B cell (primary cell): ENCODE measurements around the gene NFATC1. TPM values are rescaled to one million over a fixed set of nuclear protein-coding genes. Genes with fewer than 3 reads are reported as not detected.

Experiments
- ATAC-seq: fragments of 200-7000 bp; cut with Tn5 transposase; one replicate; pipeline ENCODE4 v1.10.0; 2021; ENCODE audit warnings: low read depth, mild to moderate bottlenecking, moderate number of reproducible peaks, moderate library complexity
- CTCF ChIA-PET: fragments of 350-600 bp; sonication (Branson Sonifier 250); formaldehyde crosslinking; loops from one replicate; lab custom pipeline; 2021; ENCODE audit warnings: antibody characterized with exemption, inconsistent platforms; lab: Charles Lee
- POLR2A ChIA-PET: fragments of 350-600 bp; sonication (Branson Sonifier 250); formaldehyde crosslinking; loops from one replicate; lab custom pipeline; 2021; ENCODE audit warnings: antibody characterized with exemption; lab: Charles Lee
- DNase-seq: peaks from one replicate; pipeline ENCODE4 v3.0.0; 2013
- H2AFZ ChIP-seq: 2 replicates; pipeline ENCODE4 v1.6.1; 2012; ENCODE audit warnings: mild to moderate bottlenecking, low read depth, low read length; ENCODE audit not compliant: insufficient read depth, poor library complexity, severe bottlenecking
- H3K27ac ChIP-seq, 2 donors: 1 replicate in 1 of 2; 2 replicates in 1 of 2; pipeline ENCODE4 v1.5.1; 2012 to 2013; ENCODE audit warnings: low read length in 2 of 2, mild to moderate bottlenecking in 2 of 2, moderate library complexity in 1 of 2
- H3K27me3 ChIP-seq, 4 experiments: fragments of 200-600 bp in 1 of 4; sonication (generic) in 1 of 4; replicated peaks in 1 of 4; 1 replicate in 2 of 4; 2 replicates in 2 of 4; pipeline versions ENCODE4 v1.6.1 to v1.7.0; 2013 to 2016; ENCODE audit warnings: low read length in 3 of 4, mild to moderate bottlenecking in 2 of 4, mixed read lengths in 1 of 4, moderate library complexity in 1 of 4; ENCODE audit not compliant: insufficient read depth in 4 of 4, control insufficient read depth in 3 of 4; ENCODE audit errors: control extremely low read depth in 1 of 4
- H3K36me3 ChIP-seq, 2 experiments: replicated peaks in 1 of 2; 1 replicate in 1 of 2; 2 replicates in 1 of 2; pipeline versions ENCODE4 v1.6.1 to v1.7.1; 2013; ENCODE audit warnings: low read length in 1 of 2; ENCODE audit not compliant: insufficient read depth in 2 of 2, control insufficient read depth in 1 of 2; ENCODE audit errors: control extremely low read depth in 1 of 2, extremely low read depth in 1 of 2
- H3K4me1 ChIP-seq, 2 donors: fragments of 200-600 bp in 1 of 2; sonication (generic) in 1 of 2; 1 replicate in 1 of 2; 2 replicates in 1 of 2; pipeline versions ENCODE4 v1.5.1 to v1.6.1; 2013 to 2017; ENCODE audit warnings: low read length in 2 of 2; ENCODE audit not compliant: control insufficient read depth in 2 of 2, insufficient read depth in 2 of 2
- H3K4me2 ChIP-seq: replicated peaks from 2 replicates; pipeline ENCODE3; 2012; ENCODE audit warnings: mild to moderate bottlenecking, low read depth, low read length; ENCODE audit not compliant: poor library complexity, severe bottlenecking
- H3K4me3 ChIP-seq, 5 experiments: fragments of 200-600 bp in 1 of 5; sonication (generic) in 1 of 5; 1 replicate in 3 of 5; 2 replicates in 2 of 5; pipeline versions ENCODE4 v1.5.1 to v1.7.0; 2011 to 2016; ENCODE audit warnings: low read length in 4 of 5, mild to moderate bottlenecking in 4 of 5, low read depth in 2 of 5, control low read depth in 1 of 5, moderate library complexity in 1 of 5; ENCODE audit not compliant: insufficient read depth in 1 of 5; ENCODE audit errors: control extremely low read depth in 1 of 5, extremely low read depth in 1 of 5
- H3K79me2 ChIP-seq: fragments of 200-600 bp; sonication (generic); one replicate; pipeline ENCODE4 v1.6.0; 2016; ENCODE audit warnings: low read length; ENCODE audit not compliant: control insufficient read depth, insufficient read depth
- H3K9ac ChIP-seq: fragments of 200-600 bp; sonication (generic); 2 replicates; pipeline ENCODE4 v1.6.1; 2017; ENCODE audit warnings: mild to moderate bottlenecking, low read length, moderate library complexity
- H3K9me3 ChIP-seq, 3 donors: one replicate each; pipeline versions ENCODE4 v1.6.1 to v1.7.1; 2013; ENCODE audit warnings: low read length in 2 of 3; ENCODE audit not compliant: control insufficient read depth in 2 of 3, insufficient read depth in 1 of 3; ENCODE audit errors: control extremely low read depth in 1 of 3
- H4K20me1 ChIP-seq: 2 replicates; pipeline ENCODE4 v1.6.0; 2012; ENCODE audit warnings: mild to moderate bottlenecking, low read length; ENCODE audit not compliant: insufficient read depth, control insufficient read depth, poor library complexity, severe bottlenecking
- H3K27ac Mint-ChIP-seq: one replicate; pipeline ENCODE4 v1.8.0; 2021; ENCODE audit warnings: mixed read lengths
- H3K27me3 Mint-ChIP-seq: one replicate; pipeline ENCODE4 v1.8.0; 2021; ENCODE audit warnings: mixed read lengths
- H3K4me1 Mint-ChIP-seq: one replicate; pipeline ENCODE4 v1.8.0; 2021; ENCODE audit warnings: mixed read lengths
- H3K4me3 Mint-ChIP-seq: one replicate; pipeline ENCODE4 v1.8.0; 2021; ENCODE audit warnings: mixed read lengths
- H3K9me3 Mint-ChIP-seq: one replicate; pipeline ENCODE4 v1.8.0; 2022; ENCODE audit warnings: mixed read lengths; ENCODE audit not compliant: insufficient read depth
- EZH2 ChIP-seq: IDR thresholded peaks from 2 replicates; pipeline ENCODE4 v1.6.1; 2012; ENCODE audit warnings: borderline replicate concordance, low read depth, mild to moderate bottlenecking, moderate library complexity, low read length; ENCODE audit not compliant: insufficient read depth, poor library complexity, severe bottlenecking
- WGBS: methylation state at CpG from one replicate; pipeline ENCODE4 v1.1.5; 2013; ENCODE audit warnings: missing lambda C conversion rate; ENCODE audit not compliant: insufficient coverage; 5-methylcytosine and 5-hydroxymethylcytosine counted together
- intact Hi-C: fragments of 100-400 bp; cut with micrococcal nuclease; formaldehyde crosslinking; loops from one replicate; pipeline ENCODE4 v1.10.0; 2022
- polyA plus RNA-seq: library from polyadenylated mRNA; depleted of rRNA; stranded (reverse); fragments of >200 nt; gene quantifications from 2 replicates; pipeline ENCODE4 v1.2.3, GENCODE V29; 2012
- total RNA-seq, 2 donors: library from RNA; stranded (reverse); fragments of 120-200 nt in 1 of 2; gene quantifications; 1 replicate in 1 of 2; 2 replicates in 1 of 2; pipeline versions ENCODE4 v1.2.3 to v1.2.4, GENCODE V29; 2013 to 2022
- TF ChIP-seq, protein P1 (sequence below): fragments of 200-600 bp; IDR thresholded peaks from one replicate; pipeline ENCODE4 v1.8.0; 2022; ENCODE audit warnings: antibody characterized with exemption, mild to moderate bottlenecking

NFATC1 gene
- total and polyA plus RNA-seq, 2 donors (not counting 1 experiment from before 2014, with no cell fraction given), result 32.2 to 108 TPM

DNA sequence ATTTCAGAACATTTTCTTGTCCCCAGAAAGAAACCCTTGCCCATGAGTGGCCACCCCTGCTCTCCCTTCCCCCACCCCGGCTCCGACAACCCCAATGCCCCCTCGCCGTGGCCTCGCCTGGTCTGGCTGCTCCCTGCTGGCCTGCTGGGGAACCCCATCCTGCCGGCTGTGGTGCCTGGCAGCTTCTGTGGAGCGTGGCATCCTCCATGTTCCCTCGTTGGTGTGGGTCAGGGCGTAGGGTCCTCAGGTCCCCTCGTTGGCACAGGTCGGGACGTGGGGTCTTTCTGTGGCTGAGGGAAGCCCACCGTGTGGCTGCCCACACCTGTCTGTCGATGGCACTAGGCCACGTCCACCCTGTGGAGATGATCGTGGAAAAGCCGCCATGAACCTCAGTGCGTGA lies 61.9 kb downstream of the NFATC1 start:
- Mint-ChIP-seq H3K27me3 (no peaks in the 10 kb centered on the region), H3K9me3 (no peaks in the 10 kb centered on the region), H3K4me3 (no peak overlapping the region), H3K27ac (peak overlapping the region; percentile 15), H3K4me1 (peaks cover 48% of the 10 kb centered on the region)
- POLR2A ChIA-PET, result no interaction called here
- 95% methylated on average over 18 of the region's 18 CpGs for WGBS
- H3K4me3 ChIP-seq, result no peak overlapping the region
- H4K20me1 ChIP-seq, result peaks cover 27% of the 10 kb centered on the region
- H3K27me3 ChIP-seq, result no peaks in the 10 kb centered on the region
- intact Hi-C loops, result no loop called here
- peak overlapping the region in 1 of 2 donors; percentile 92 for H3K27ac ChIP-seq
- H3K9me3 ChIP-seq, result peaks cover 0 to 6% (median 0%) of the 10 kb centered on the region in 3 donors
- no peak overlapping the region for H3K9ac ChIP-seq
- TF ChIP-seq EZH2, result no peak
- TF ChIP-seq, protein P1, sequence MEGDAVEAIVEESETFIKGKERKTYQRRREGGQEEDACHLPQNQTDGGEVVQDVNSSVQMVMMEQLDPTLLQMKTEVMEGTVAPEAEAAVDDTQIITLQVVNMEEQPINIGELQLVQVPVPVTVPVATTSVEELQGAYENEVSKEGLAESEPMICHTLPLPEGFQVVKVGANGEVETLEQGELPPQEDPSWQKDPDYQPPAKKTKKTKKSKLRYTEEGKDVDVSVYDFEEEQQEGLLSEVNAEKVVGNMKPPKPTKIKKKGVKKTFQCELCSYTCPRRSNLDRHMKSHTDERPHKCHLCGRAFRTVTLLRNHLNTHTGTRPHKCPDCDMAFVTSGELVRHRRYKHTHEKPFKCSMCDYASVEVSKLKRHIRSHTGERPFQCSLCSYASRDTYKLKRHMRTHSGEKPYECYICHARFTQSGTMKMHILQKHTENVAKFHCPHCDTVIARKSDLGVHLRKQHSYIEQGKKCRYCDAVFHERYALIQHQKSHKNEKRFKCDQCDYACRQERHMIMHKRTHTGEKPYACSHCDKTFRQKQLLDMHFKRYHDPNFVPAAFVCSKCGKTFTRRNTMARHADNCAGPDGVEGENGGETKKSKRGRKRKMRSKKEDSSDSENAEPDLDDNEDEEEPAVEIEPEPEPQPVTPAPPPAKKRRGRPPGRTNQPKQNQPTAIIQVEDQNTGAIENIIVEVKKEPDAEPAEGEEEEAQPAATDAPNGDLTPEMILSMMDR, result no peak
- H3K4me2 ChIP-seq, result no peak overlapping the region
- H2AFZ ChIP-seq, result no peak overlapping the region
- H3K4me1 ChIP-seq, result peaks cover 32 to 50% of the 10 kb centered on the region in 2 donors
- CTCF ChIA-PET, result no interaction called here
- H3K36me3 ChIP-seq, result peaks cover 1 to 57% of the 10 kb centered on the region in 2 experiments
- peaks cover 93% of the 10 kb centered on the region for H3K79me2 ChIP-seq
- DNase-seq (no peak), ATAC-seq (no peak)

DNA sequence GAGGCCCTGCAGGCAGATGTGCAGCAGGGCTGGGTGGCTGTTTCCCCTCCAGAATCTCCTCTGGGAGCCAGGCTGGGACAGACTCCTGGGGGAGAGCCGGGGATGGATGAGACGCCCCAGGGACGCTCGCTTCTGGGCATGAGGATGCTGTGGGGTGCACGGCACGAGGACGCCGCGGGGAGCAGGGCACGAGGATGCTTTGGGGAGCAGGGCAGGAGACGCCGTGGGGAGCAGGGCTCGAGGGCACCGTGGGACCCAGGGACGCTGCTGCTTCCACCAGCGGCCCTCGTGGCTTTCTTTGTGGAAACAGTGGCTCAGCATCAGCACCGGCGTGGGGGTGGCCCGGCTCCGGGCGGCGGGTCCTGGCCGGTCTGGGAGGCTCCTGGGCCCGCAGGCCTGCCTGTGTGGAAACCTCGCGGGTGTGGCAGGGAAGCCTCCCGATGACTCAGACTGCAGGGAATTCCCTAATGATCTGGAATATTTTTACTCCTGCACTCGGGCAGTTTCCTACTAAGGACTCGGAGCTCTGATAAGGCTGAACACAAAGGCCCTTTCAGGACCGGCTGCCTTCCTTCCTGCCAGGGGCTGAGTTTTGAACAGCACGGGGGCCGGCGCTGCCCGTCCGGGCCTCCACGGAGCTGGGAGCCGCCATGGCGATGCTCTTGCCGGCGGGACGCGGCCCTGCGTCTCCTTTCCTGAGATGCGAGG lies 62.6 kb downstream of the NFATC1 start:
- no peak overlapping the region for H3K9ac ChIP-seq
- TF ChIP-seq, protein P1, result no peak

More for the DNA sequence above, 62.6 kb downstream of the NFATC1 start:
- peaks cover 33 to 57% of the 10 kb centered on the region in 2 donors for H3K4me1 ChIP-seq
- CTCF ChIA-PET, result no interaction called here
- Mint-ChIP-seq H3K9me3 (no peaks in the 10 kb centered on the region), H3K27me3 (no peaks in the 10 kb centered on the region), H3K4me3 (no peak overlapping the region), H3K27ac (no peak overlapping the region), H3K4me1 (peaks cover 51% of the 10 kb centered on the region)
- POLR2A ChIA-PET, result no interaction called here
- H3K79me2 ChIP-seq, result peaks cover 93% of the 10 kb centered on the region
- peaks cover 1 to 58% of the 10 kb centered on the region in 2 experiments for H3K36me3 ChIP-seq
- no peak overlapping the region for H3K4me2 ChIP-seq
- intact Hi-C loops, result no loop called here
- no peaks in the 10 kb centered on the region for H3K27me3 ChIP-seq
- DNase-seq (no peak), ATAC-seq (no peak)
- H3K27ac ChIP-seq, result peak overlapping the region in 1 of 2 donors; percentile 92
- no peak overlapping the region for H3K4me3 ChIP-seq
- no peak overlapping the region for H2AFZ ChIP-seq
- peaks cover 0 to 6% (median 0%) of the 10 kb centered on the region in 3 donors for H3K9me3 ChIP-seq
- H4K20me1 ChIP-seq, result peaks cover 21% of the 10 kb centered on the region
- 97% methylated on average over 45 of the region's 45 CpGs for WGBS
